GM04503 (cell line): ENCODE measurements around the gene ZDHHC24.

Experiments
- DNase-seq: peaks from one replicate; pipeline ENCODE4 v3.0.0-alpha.2; 2012; ENCODE audit warnings: low read depth

Gene ZDHHC24

DNA sequence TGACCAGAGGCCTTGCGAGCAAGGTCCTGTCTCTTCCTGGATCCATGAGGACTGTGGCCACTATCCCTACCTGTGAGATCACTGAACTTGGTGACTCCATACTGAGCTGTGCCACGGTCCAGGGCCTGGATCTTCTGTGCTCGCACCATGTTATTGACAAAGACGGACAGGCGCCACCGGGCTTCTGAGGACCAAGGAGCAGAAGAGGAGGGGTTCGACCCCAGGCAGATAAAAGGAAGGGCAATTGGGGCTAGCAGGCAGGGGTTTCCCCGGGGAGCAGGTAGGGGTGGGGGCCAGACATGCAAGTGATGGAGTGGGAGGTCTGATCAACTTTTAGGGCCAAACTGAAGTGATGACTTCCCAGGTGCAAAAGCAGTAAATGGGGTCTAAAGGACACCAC is 20.4 kb upstream of the ZDHHC24 start:
- DNase-seq, result no peak

DNA sequence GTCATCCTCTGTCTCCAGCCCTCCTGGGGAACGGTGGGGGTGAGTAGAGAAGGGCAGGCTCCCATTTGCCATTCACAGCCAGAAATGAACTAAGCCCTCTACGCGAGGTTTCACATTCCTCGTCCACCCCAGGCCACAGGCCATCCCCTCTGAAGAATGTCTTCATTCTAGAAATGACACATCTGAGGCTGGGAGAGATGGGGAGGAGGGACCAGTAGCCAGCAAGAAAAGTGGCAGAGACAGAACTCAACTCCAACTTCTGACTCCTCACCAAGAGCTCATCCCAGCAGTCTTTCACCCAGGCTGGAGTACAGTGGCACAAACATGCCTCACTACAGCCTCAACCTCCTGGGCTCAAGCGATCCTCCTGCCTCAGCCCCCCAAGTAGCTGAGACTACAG is 19.1 kb upstream of the ZDHHC24 start:
- DNase-seq, result no peak

DNA sequence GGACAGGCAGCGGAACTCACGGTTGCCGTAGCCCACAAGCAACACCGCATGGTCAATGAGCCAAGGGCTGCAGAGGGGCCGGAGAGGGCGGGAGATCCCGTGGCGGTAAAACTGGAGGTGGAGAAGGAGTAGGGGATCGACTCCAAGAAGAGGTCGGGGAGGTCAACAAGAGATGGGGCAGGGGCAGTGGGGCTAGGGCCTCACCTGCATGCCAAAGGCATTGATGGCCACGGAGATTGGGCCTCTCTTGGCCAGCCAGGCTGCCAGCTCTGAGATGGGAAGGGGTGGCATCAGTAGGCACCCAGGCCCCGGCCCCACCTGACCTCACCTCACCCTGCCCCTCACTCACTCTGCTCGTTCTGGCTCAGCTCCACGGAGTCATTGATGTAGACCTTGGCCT is 18.7 kb upstream of the ZDHHC24 start:
- no peak for DNase-seq

DNA sequence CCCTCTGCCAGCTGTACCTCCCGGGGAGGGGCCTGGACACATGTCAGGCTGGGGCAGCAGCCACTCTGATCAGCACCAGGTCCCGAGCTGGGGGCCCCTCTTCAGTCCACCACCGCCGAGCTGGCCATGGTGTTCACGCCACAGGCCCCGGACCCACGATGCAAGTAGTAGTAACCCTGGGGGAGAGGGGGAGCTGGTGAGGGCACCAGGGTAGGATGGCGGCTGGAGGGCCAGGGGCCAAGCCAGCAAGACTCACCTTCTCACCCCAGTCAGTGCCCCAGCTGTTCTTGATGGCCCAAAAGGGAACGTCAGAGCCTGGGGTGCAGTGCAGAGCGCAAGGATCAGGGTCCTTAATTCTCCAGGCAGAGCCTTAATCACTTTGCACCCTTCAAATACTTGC is 18.0 kb upstream of the ZDHHC24 start:
- DNase-seq, result no peak

DNA sequence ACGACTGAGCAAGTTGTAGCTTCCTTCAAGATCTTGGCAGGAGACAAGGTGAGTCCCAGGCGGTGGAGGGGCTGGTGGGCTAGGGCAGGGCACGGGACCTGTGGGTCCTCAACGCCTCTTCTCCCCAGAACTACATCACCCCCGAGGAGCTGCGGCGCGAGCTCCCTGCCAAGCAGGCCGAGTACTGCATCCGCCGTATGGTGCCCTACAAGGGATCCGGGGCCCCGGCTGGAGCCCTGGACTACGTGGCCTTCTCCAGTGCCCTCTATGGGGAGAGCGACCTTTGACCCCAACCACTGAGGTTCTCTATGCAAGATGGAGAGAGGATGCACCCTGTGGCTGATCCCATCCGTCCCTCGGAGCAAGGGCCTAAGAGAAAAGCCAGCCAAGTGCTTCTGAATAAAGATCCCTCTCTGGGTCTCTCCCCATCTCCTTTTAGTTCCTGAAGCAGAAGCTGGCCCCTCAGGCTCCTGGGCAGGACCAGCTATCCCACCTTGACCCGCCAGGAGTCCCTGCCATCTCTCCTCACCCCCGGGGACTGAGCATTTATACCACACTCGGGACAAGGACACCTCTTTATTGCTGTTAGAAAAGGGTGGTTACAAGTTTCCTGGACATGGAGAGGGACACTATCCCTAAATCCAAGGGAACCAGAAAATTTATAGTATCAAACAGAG is 17.2 kb upstream of the ZDHHC24 start:
- no peak for DNase-seq

DNA sequence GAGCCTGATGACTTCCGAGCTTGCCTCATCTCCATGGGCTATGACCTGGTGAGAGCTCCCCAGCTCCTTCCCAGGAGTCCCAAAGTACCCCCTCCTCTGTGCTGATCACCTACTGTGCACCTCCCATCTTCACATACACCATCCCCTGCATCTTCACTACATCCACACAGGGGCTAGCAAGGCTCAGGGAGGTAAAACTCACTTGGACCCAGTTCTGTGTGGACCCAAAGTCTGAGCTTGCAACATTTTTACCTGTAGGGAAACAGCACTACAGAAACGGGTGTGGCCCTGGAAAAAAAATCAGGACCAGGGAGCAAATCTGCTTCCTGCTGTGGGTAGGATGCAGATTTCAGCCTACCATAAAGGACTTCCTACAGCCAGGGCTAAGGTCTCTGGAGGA is 16.4 kb upstream of the ZDHHC24 start:
- DNase-seq, result no peak

DNA sequence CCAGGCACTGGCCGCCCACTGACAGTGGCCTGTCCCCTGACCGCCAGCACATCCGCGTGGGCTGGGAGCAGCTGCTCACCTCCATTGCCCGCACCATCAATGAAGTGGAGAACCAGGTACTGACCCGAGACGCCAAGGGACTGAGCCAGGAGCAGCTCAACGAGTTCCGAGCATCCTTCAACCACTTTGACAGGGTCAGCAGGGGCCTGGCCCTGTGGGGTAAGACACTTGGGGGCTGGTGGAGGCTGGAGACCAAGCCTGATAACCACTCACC is 16.1 kb upstream of the ZDHHC24 start:
- DNase-seq, result no peak

DNA sequence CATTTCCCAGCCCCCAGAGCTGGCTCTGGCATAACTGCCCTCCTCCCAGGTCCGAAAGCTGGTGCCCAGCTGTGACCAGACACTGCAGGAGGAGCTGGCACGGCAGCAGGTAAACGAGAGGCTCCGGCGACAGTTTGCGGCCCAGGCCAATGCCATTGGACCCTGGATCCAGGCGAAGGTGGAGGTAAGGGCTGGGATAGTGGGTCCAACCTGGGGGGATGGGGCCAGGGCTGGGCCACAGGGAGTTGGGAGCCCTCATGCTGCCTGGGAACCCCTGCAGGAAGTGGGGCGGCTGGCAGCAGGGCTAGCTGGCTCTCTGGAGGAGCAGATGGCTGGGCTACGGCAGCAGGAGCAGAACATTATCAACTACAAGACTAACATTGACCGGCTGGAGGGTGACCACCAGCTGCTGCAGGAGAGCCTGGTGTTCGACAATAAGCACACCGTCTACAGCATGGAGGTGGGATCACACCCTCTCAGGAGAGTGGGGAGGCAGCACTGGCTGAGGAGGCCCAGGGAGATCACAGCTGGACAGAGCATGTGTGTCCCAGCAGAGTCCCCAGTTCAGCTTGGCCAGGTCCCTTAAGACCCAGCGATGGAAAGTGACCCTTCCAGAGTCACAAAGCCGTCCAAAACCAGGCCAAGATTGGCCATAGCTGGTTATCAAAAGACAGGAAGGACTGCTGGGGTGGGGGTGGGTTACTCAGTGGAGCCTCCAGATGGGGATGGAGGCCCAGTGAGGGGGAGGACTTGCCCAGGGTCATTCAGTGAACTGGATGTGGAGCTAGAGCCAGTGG is 15.5 kb upstream of the ZDHHC24 start:
- no peak for DNase-seq

DNA sequence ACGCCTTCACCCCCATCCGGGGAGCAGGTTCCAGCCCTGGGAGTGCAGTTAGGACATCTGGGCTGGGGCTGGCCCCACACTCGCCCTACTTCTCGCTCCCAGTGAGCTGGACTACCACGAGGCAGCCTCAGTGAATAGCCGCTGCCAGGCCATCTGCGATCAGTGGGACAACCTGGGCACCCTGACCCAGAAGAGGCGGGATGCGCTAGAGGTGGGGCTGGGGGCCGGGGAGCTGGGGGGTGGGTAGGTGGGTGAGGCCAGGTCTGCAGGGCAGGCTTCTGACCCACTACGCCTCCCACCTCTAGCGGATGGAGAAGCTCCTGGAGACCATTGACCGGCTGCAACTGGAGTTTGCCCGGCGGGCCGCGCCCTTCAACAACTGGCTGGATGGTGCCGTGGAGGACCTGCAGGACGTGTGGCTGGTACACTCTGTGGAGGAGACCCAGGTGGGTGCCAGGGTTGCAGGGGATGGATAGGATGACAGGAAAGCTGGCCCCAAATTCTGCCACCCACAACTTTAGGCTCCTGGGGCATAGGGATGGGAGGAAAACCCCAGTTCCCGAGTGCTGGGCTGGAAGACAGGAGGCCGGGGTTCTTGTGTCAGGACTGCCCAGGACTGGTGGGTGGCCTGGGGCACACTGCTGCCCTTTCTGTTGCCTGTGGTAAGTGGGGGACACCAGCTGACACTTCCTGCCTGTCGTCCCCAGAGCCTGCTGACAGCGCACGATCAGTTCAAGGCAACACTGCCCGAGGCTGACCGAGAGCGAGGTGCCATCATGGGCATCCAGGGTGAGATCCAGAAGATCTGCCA is 14.2 kb upstream of the ZDHHC24 start:
- DNase-seq, result no peak

DNA sequence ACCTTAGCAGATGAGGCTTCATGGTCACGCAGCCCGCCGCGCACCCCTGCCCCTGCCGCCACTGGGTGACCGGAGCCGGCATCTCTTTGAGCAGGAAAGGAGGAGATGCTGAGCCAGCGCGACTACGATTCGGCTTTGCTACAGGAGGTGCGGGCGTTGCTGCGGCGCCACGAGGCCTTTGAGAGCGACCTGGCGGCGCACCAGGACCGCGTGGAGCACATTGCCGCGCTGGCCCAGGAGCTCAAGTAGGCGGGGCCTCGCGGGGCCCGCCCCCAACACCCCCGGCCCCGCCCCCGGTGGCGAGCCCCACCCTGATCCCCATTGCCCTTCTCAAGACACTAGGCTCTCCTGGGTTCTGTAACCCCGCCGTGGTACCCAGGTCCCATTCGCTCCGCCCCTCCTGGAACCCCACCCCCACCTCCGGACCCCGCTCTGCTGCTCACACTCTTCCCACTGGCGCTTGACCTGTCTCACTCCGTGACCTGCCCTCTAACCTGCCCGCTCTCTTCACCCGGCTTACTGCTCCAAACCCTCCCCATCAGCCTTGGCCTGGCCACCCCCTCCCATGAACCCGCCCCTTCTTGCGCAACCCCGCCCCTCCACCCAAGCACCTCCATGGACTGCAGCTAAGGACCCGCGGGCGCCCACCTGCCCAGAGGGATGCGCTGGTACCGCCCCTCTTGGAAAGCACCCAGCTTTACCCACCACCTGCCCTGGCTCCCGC is 13.5 kb upstream of the ZDHHC24 start:
- DNase-seq, result no peak

DNA sequence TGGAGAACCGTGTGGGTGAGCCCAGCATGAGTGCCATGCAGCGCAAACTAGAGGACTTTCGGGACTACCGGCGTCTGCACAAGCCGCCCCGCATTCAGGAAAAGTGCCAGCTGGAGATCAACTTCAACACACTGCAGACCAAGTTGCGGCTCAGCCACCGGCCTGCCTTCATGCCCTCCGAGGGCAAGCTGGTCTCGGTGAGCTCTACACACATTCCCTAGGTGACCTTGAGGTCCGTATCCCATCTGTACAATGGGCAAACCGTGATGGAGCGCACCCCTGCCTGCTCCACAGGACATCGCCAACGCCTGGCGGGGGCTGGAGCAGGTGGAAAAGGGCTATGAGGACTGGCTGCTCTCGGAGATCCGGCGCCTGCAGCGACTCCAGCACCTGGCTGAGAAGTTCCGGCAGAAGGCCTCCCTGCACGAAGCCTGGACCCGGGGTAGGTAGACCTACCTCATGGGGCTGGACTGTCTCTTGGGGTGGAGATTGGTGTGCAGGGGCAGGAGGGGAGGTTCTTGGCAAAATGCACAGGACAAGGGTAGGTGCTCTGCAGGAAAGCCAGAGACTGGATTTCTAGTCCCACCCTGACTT is 12.0 kb upstream of the ZDHHC24 start:
- DNase-seq, result no peak

DNA sequence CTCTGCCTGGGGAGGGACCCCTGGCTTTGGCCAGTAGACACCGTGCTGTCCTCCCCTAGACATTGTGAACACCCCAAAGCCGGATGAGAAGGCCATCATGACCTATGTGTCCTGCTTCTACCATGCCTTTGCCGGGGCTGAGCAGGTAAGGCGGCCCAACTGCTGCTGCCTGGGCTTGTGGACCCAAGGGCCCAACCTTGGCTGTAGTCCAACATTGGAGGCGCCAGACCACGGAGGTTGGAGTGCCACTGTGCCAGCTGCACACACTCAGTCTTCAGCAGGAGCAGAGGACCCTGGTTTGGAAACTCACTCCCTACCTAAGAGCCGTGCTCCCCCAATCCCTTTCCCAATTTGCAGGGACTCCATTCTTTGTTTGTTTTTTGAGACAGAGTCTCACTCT is 10.2 kb upstream of the ZDHHC24 start:
- DNase-seq, result no peak

DNA sequence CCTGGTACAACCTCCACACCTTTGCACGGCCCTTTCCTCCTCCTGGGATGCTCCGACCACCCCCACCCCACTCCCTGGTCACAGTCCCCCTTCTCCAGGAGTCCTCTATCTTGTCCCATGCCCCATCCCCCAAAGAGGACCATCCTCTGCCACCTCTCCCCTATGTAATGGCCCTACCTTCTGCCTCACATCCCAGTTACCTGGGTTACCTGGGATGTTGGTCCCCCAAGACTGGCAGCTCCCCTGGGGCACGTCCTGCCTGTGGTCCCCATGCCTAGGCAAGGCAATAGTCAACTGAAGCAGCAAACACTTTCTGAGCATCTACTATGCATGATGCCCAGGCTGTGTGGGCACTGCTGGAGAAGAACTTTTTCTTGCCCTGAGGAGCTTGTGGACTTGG is 9.6 kb upstream of the ZDHHC24 start:
- no peak for DNase-seq

DNA sequence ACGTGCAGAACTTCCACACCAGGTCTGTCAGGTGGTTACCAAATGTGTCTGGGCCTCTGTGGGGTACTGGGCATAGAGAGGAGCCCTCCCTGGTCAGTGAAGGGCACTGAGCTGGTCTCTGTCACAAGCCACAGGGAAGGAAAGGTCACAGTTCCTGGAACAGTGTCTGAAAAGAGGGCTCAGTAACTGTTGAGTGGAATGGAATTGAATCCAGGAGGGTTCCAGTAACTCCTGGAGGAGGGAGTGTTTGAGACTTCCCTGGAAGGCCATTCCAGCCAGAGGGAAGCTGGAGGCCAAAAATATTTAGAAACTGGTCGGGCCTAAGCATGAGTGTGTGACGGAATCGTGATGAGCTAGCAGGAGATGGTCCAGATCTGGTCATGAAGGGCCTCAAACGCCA is 8.8 kb upstream of the ZDHHC24 start:
- DNase-seq, result no peak

DNA sequence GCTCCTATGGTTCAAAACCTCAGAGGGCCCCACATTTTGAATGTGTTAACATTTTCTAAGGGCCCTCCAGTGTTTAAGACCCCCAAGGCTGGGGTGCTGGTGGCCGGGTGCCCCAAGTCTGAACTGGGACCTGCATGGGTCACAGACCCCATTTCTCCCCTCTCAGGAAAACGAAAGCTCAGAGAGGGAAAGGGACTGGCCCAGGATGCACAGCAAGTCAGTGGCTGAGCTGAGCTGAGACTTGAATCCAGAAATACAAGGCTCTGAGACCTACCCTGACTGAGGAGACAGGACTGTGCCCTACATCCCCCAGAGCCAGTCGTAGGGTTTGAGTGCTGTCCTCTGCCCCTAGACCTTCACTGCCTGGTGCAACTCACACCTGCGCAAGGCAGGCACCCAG is 5.0 kb upstream of the ZDHHC24 start:
- no peak for DNase-seq

DNA sequence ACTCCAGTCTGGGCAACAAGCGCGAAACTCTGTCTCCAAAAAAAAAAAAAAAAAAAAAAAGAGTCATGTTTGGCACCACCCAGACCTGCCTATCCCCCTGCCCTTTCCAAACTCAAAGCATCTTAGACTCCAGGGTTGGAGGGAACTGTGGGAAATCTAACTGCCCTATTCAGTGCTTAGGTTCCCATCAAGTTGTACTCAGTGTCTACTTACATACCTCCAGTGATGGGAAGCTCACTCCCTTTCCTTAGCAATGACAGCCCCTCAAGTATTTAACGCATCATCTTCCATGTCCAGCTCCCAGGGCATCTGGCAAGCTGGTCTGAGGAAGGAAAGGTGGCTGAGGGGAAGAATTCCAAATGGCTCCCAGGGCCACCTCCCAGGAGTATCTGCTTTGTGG is 3.8 kb upstream of the ZDHHC24 start:
- DNase-seq, result no peak

DNA sequence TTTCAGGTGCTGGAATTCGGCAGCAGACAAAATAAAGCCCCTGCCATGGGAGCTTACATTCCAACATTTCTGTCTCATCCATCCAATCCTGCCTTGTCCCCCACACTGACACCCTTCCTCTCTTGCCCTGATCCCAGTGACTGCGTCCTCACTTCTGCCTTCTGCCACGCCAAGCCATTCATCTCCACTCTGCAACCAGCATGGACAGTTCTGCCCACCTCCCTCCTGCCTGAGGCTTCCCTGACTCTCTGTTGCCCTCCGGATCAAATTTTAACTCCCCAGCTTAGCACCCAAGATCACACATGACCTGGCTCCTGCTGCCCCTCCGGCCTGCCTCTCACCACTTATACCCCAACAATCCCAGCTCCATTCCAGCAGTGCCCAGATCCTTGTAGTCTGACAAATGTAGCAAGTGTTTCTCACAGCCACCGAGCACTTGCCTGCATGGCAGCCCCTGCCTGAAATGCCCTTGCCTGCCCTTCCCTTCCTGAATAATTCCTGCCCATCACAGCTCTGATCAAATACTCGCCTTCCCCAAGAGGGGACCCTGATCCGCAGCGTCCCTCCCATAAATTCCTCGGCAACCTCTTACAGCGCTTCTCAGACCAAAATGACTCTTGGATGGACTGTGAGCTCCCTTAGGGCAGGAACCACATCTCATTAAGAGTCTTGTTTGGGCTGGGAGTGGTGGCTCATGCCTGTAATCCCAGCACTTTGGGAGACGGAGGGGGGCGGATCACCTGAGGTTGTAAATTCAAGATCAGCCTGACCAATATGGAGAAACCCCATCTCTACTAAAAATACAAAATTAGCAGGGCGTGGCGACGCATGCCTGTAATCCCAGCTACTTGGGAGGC is 3.2 kb upstream of the ZDHHC24 start:
- no peak for DNase-seq

DNA sequence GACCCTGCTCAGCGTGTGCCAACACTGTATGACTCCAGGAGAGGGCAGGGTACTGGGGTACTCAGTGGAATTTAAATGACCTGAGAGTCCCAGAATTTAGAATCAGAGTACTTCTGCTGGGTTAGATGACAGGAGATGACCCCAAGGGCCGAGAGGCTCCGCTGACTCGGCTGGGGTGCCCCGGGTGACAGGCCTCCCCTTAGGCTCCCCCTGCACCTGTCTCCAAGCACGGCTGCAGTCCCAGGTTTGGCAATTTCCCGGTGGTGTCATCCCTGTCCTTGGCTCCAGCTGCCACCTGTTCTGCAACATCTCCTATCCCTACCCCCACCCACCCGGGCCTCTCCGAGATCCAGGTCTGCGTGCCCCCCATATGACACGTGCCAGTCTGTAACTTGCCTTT is 2.2 kb upstream of the ZDHHC24 start:
- no peak for DNase-seq

DNA sequence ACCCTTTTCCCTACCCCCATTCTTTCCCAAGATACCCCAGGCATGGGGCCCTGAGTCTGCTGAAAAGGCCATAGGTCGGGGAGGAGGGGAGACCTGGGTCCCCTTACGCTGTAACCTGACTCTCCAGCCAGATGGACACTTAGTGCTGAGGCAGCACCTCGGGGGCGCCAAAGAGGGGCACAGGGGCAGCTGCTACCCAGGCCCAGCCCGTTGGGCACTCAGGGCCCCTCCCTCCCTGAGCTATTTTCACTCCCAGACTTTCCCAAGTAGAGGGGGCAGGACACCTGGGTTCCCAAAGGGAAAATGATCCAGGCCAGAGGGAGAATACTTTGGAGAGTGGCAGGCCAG is 1.8 kb upstream of the ZDHHC24 start:
- no peak for DNase-seq

DNA sequence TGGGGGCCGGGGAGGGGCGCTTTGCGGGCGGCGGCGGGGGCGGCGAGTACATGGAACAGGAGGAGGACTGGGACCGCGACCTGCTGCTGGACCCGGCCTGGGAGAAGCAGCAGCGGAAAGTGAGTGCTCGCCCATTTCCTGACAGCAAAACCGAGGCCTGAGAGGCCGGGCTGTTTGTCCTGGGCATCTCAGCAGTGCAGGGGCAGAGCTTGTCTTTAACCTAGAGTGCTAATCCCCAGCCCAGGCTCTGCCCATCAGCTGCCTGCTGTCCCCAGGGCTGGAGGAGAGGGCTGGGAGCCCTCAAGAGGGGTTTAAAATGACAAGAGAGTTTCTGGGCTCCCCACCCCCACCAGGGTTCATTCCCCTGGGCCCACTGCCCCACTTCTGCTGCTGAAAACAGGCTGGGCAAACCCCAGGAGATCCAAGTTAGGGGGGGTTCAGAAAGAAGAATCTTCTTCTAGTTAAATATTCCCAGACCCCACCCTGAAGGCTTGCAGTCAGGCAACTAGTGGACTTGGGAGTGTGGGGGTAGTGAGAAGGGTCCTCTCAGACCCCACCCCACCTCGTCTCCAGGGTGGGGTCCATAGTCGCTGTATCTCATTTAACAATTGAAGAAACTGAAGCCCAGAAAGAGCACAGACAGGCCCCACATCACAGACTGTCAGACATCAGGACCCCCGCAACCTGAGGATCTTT is 1.3 kb upstream of the ZDHHC24 start:
- no peak for DNase-seq
